GM19397 (cell line): ENCODE measurements around the gene DYDC2.
"Not testable (repeated sequence)": the region's sequence is repeated elsewhere in the genome, so short reads cannot be mapped to it uniquely, and the experiment has no call there.

Source experiments
- ATAC-seq: cut with Tn5 transposase; IDR thresholded peaks from one replicate; pipeline ENCODE4 v1.9.1; 2021; ENCODE audit warnings: mild to moderate bottlenecking, moderate library complexity; ENCODE audit not compliant: unreplicated experiment

The DYDC2 gene

GRCh38 chr10:80411681-80412220, 55.2 kb downstream of the DYDC2 start:
- ATAC-seq: no peak

GRCh38 chr10:80412486-80412885, 55.9 kb downstream of the DYDC2 start:
- ATAC-seq: no peak

GRCh38 chr10:80413271-80413996, 56.9 kb downstream of the DYDC2 start:
- ATAC-seq: no peak

DNA sequence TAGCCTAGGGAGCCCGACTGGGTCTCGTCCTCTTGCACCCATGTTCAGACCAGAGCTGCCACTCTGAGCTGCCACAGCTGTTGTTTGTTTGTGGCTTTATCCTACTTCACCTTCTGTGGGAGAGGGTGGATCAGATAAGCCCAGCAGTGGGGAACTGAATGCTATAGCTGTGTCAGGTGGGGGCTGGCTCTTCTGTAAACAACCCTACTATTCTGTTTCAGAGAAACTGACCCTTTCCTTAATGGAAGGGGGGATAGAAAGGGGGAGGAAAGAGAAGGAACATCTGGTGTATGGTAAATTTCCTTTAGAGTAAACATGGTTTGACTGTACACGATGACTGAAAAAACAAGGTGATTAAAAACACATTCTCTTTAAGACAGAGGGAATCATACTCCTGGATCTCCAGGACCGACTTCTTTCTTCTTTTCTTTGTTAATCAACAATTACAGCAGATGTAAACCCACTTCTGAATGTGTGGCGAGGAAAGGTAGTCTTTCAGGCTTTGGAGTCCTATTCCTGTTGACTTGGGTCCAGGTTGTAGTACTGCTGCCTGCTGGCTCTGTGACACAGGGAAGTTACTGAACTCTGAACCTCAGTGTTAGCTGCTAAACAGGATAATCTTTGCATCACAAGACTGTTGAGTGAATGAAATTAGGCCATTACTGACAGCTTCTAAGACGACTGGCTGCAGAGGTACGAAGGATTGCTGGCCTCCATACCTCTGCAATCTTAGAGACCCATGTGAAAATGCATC, 57.7 kb downstream of the DYDC2 start:
- no peak for ATAC-seq

- no peak for ATAC-seq
Observed at GRCh38 chr10:80415734-80416478, 59.3 kb downstream of the DYDC2 start.

DNA sequence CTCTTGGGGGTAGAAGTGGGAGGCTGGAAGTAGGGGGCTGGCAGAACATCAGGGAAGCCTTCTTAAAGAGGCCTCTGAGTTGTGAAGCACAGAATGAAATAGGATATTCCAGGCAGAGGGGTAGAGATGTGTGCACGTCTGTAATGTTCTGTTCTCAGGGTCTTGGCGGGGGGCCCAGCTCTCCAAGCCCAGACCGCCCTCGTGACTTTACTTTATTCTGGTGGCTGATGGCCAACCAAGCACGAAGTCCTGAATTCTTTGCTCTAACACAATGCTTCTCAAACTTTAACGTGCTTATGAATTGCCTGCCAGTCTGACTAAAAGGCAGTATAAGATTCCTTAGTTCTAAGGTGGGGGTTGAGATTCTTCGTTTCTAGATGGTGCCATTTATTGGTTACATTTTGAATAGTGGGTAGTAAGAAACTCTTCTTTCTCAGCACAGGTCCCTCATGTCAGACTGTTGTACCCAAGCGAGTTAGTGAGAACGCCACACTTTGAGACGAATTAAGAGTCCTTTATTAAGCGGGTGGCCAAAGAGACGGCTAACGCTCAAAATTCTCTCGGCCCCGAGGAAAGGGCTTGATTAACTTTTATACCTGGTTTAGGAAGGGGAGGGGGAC, 60.0 kb downstream of the DYDC2 start:
- no peak for ATAC-seq

GRCh38 chr10:80417256-80417655, 60.7 kb downstream of the DYDC2 start:
- ATAC-seq: not testable (repeated sequence)
